Stimulated activated naive CD8-positive, alpha-beta T cell treated with anti-CD3 and anti-CD28 coated beads, Interleukin-15, Interleukin-2, amounts not matched to agents 100 ng/mL and 50 ng/mL, for 24 hours (primary cell): Measurements from ENCODE around the gene SLIRP.
A peak's percentile ranks its signal among the peaks of the same experiment; 100 is the strongest.
"Not testable (repeated sequence)": the region's sequence is repeated elsewhere in the genome, so short reads cannot be mapped to it uniquely, and the experiment has no call there.

ENCODE experiments used
- H3K27ac Mint-ChIP-seq: one replicate; pipeline ENCODE4 v1.8.0; 2021; ENCODE audit warnings: mild to moderate bottlenecking, mixed read lengths
- H3K27me3 Mint-ChIP-seq: one replicate; pipeline ENCODE4 v1.8.0; 2021; ENCODE audit warnings: mixed read lengths
- H3K36me3 Mint-ChIP-seq: one replicate; pipeline ENCODE4 v1.8.0; 2021; ENCODE audit warnings: low read depth, mixed read lengths
- H3K4me1 Mint-ChIP-seq: one replicate; pipeline ENCODE4 v1.8.0; 2021; ENCODE audit warnings: low read depth, mixed read lengths
- H3K4me3 Mint-ChIP-seq: one replicate; pipeline ENCODE4 v1.8.0; 2021; ENCODE audit warnings: mild to moderate bottlenecking, mixed read lengths
- H3K9me3 Mint-ChIP-seq: one replicate; pipeline ENCODE4 v1.8.0; 2021; ENCODE audit warnings: mixed read lengths

Gene SLIRP

GRCh38 chr14:77714926-77715325, 7.0 kb downstream of the SLIRP start:
- peaks cover 29% of the 10 kb centered on the region for H3K4me1 Mint-ChIP-seq
- H3K4me3 Mint-ChIP-seq = peak overlapping the region; percentile 11
- H3K27ac Mint-ChIP-seq = peak overlapping the region; percentile 83
- no peaks in the 10 kb centered on the region for H3K27me3 Mint-ChIP-seq
- H3K36me3 Mint-ChIP-seq = peaks cover 76% of the 10 kb centered on the region
- no peaks in the 10 kb centered on the region for H3K9me3 Mint-ChIP-seq

DNA sequence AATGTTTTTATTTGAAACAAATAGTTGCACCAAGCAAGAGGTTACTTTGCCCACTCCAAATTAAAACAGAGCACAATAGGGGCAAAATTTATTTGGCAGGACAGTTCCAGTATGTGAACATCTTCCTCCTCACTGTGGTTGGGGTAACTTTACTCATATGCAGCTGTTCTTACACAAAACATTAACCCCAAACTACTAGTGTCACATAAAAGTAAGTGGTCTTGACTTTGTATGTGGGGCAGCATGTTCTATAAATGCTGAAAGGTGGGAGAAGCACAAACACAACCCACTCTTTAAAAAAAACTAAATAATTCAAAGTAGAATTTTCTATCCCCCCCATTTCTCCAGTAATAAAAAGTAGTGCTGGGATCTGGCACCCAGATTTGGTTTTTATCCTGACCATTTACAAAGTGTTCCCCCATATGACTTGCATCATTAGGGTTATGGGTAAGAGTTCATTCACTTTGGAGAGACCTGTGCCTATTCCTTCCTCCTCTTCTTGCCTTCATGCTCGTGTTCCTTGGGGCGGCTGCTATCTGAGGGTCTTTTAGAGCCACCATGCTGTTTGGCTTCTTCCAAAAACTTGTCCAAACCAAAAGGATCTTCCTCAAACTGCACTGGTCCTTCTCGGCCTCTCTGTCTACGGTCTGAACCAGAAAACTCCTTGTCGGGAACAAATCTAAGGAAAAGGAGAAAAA, 9.9 kb downstream of the SLIRP start:
- H3K9me3 Mint-ChIP-seq = no peaks in the 10 kb centered on the region
- peaks cover 20% of the 10 kb centered on the region for H3K4me1 Mint-ChIP-seq
- no peak overlapping the region for H3K4me3 Mint-ChIP-seq
- no peak overlapping the region for H3K27ac Mint-ChIP-seq
- no peaks in the 10 kb centered on the region for H3K27me3 Mint-ChIP-seq
- peaks cover 79% of the 10 kb centered on the region for H3K36me3 Mint-ChIP-seq

DNA sequence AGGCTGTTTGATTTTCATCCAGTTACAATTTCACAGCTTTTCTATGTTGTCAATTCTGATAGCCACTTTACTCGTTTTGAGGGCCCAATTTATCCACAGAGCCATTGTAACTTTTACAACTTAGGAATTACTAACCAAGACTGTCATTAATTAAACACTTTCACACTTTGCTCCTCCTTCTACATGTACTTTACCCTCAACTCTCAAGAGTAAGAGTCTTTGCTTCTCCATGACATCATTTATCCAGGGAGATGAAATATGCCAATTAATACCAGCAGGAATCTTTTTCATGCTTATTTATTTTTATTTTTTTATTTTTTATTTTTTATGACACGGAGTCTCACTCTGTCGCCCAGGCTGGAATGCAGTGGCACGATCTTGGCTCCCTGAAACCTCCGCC, 13.5 kb downstream of the SLIRP start:
- Mint-ChIP-seq H3K27me3 (no peaks in the 10 kb centered on the region), H3K4me3 (no peak overlapping the region), H3K27ac (peak overlapping the region; percentile 26), H3K36me3 (peaks cover 72% of the 10 kb centered on the region), H3K4me1 (no peaks in the 10 kb centered on the region), H3K9me3 (no peaks in the 10 kb centered on the region)

- Mint-ChIP-seq H3K4me3 (no peak overlapping the region), H3K36me3 (peaks cover 77% of the 10 kb centered on the region), H3K9me3 (no peaks in the 10 kb centered on the region), H3K27me3 (no peaks in the 10 kb centered on the region), H3K4me1 (no peaks in the 10 kb centered on the region), H3K27ac (no peak overlapping the region)
Observed at GRCh38 chr14:77722301-77722700, 14.4 kb downstream of the SLIRP start.

DNA sequence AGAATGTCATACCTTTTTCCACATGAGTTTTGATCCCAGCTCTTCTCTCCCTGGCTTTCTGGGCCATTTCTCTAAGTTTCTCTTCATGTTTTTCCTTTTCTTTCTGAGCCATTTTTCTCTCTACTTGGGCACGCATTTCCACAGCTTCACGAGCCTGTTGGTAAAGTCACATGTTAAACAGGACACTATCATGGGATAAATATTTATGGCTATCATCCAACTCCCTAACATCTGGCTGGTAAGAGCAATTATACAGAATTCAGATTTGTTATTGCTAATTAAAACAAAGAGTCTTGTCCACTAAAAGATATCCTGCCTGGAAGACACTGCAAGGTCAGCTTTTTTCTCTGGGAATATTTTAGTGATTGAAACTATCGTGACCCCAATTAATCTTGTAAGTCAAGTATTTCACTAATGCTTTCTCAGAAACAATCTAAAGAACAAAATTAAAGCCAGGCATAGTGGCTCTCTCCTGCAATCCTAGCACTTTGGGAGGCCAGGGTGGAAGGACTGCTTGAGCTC, 23.1 kb downstream of the SLIRP start:
- no peaks in the 10 kb centered on the region for H3K9me3 Mint-ChIP-seq
- no peaks in the 10 kb centered on the region for H3K27me3 Mint-ChIP-seq
- H3K4me1 Mint-ChIP-seq = peaks cover 6% of the 10 kb centered on the region
- peaks cover 84% of the 10 kb centered on the region for H3K36me3 Mint-ChIP-seq
- peak overlapping the region; percentile 39 for H3K27ac Mint-ChIP-seq
- H3K4me3 Mint-ChIP-seq = no peak overlapping the region

DNA sequence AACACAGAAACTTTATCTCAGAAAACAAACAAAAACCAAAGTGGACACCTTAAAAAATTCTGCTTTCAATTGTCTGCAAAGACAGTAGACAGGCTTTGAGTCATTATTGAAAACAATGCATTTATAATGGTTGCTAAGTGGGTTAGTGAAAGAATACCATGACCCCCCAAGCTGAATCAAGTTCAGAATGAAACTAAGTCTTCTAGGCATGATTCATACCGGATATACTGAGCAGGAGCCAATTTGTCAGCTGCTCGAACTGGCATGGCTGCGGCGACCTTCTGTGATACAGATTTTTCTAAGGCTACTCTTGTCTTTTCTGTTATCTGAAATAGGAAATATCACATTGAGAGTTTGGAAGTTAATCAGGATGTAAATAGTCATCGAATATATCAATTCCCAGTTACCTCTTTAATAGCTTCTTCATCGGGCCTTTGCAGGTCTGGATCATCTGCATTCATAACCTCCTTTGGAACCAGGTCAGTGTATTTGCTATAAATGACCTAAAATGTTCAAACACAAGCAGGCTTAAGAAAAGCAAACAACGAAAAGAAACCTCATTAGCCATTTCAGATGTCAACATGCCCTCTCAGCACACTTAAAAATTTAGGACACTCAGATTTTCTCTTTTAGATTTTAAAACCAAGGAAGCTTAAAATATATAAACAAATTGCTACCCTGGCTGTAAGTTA, 30.8 kb downstream of the SLIRP start:
- no peaks in the 10 kb centered on the region for H3K27me3 Mint-ChIP-seq
- H3K27ac Mint-ChIP-seq = peak overlapping the region; percentile 23
- peaks cover 54% of the 10 kb centered on the region for H3K4me1 Mint-ChIP-seq
- H3K4me3 Mint-ChIP-seq = no peak overlapping the region
- H3K9me3 Mint-ChIP-seq = no peaks in the 10 kb centered on the region
- peaks cover 66% of the 10 kb centered on the region for H3K36me3 Mint-ChIP-seq

DNA sequence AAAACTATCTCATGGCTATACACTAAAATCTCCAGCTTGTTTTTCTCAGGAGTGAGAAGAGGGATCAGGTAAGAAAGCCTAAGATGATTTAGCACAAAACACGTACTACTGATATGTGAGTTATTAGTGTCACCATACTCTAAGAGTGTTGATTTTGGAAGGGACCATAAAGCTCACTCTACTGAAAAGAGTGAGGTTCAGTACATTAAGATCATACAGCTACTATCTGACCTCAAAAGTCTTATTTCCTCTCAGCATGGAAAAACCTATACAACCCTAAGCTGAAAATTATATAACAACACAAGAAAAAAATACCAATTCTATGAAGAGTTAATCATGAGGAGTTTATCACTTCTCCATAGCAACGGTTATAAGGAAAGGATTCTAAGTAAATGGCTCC, 33.5 kb downstream of the SLIRP start:
- H3K4me1 Mint-ChIP-seq = peaks cover 59% of the 10 kb centered on the region
- peaks cover 64% of the 10 kb centered on the region for H3K36me3 Mint-ChIP-seq
- no peaks in the 10 kb centered on the region for H3K9me3 Mint-ChIP-seq
- no peak overlapping the region for H3K4me3 Mint-ChIP-seq
- no peaks in the 10 kb centered on the region for H3K27me3 Mint-ChIP-seq
- peak overlapping the region; percentile 57 for H3K27ac Mint-ChIP-seq

DNA sequence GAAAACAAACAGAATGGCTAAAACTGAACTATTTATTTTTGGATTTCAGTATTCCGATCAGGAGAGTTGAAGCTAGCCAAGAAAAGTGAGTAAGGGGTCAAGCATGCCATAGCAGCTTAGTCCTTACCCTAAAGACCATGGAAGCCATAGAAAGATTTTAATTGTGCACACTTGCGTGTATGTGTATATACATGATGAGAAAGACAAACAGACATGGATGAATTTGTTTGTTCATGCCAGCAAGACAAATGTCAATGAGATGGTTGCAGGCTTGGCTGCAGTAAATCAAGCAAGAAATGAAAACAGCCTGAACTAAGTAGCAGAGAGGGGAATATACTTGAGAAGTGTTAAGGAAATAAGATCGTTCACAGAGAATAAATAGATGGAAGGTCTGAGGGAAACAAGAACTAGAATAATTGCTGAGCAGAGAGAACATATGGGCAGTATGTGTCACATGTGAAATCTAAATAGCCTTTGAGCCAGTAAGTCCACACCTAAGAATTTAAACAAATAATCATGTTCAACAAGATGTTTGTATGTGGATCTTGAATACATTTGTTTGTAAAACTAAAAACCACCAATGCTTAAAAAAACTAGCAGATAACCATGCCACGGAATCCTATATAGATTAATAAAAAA, 38.3 kb downstream of the SLIRP start:
- H3K27ac Mint-ChIP-seq = no peak overlapping the region
- H3K36me3 Mint-ChIP-seq = peaks cover 68% of the 10 kb centered on the region
- peaks cover 32% of the 10 kb centered on the region for H3K4me1 Mint-ChIP-seq
- no peak overlapping the region for H3K4me3 Mint-ChIP-seq
- H3K9me3 Mint-ChIP-seq = no peaks in the 10 kb centered on the region
- H3K27me3 Mint-ChIP-seq = no peaks in the 10 kb centered on the region

GRCh38 chr14:77747425-77747824, 39.5 kb downstream of the SLIRP start:
- not testable (repeated sequence) for H3K9me3 Mint-ChIP-seq, H3K27me3 Mint-ChIP-seq, H3K27ac Mint-ChIP-seq, H3K4me3 Mint-ChIP-seq
- peaks cover 69% of the 10 kb centered on the region for H3K36me3 Mint-ChIP-seq
- peaks cover 21% of the 10 kb centered on the region for H3K4me1 Mint-ChIP-seq

- H3K4me1 Mint-ChIP-seq = peaks cover 23% of the 10 kb centered on the region
- no peaks in the 10 kb centered on the region for H3K27me3 Mint-ChIP-seq
- no peak overlapping the region for H3K4me3 Mint-ChIP-seq
- peaks cover 80% of the 10 kb centered on the region for H3K36me3 Mint-ChIP-seq
- no peak overlapping the region for H3K27ac Mint-ChIP-seq
- H3K9me3 Mint-ChIP-seq = no peaks in the 10 kb centered on the region
Observed at GRCh38 chr14:77752266-77752665, 44.4 kb downstream of the SLIRP start.

- H3K9me3 Mint-ChIP-seq = no peaks in the 10 kb centered on the region
- H3K27me3 Mint-ChIP-seq = no peaks in the 10 kb centered on the region
- no peak overlapping the region for H3K4me3 Mint-ChIP-seq
- peaks cover 29% of the 10 kb centered on the region for H3K4me1 Mint-ChIP-seq
- H3K36me3 Mint-ChIP-seq = peaks cover 84% of the 10 kb centered on the region
- peak overlapping the region; percentile 26 for H3K27ac Mint-ChIP-seq
Observed at GRCh38 chr14:77752799-77753516, 45.1 kb downstream of the SLIRP start.

GRCh38 chr14:77760381-77761204, 52.7 kb downstream of the SLIRP start, which contains the start of gene SNW1:
Gene SNW1, minus strand, starts transcription at chr14:77761156. Its CDS starts 29 bp downstream, at chr14:77761127.
- Mint-ChIP-seq H3K27ac (peak within 1 kb of the TSS; percentile 96), H3K9me3 (no peaks in the 10 kb centered on the region), H3K36me3 (peaks cover 31% of the 10 kb centered on the region), H3K4me1 (peaks cover 45% of the 10 kb centered on the region), H3K4me3 (peak within 1 kb of the TSS; percentile 97), H3K27me3 (no peaks in the 10 kb centered on the region)

- Mint-ChIP-seq H3K4me1 (peaks cover 41% of the 10 kb centered on the region), H3K9me3 (no peaks in the 10 kb centered on the region), H3K36me3 (peaks cover 23% of the 10 kb centered on the region), H3K27ac (peak overlapping the region; percentile 96), H3K27me3 (no peaks in the 10 kb centered on the region), H3K4me3 (peak overlapping the region; percentile 97)
Observed at GRCh38 chr14:77761205-77761931, 53.5 kb downstream of the SLIRP start.
